H4 (cell line): Measurements from ENCODE around the gene DLGAP4. TPM values are rescaled to one million over a fixed set of nuclear protein-coding genes. Genes with fewer than 3 reads are reported as not detected.
A peak's percentile ranks its signal among the peaks of the same experiment; 100 is the strongest.
"Not testable (repeated sequence)": the region's sequence is repeated elsewhere in the genome, so short reads cannot be mapped to it uniquely, and the experiment has no call there.

Experiments used
- DNase-seq: peaks from one replicate; pipeline ENCODE4 v3.0.0-alpha.2; 2015; ENCODE audit warnings: low spot score
- total RNA-seq: library from RNA; depleted of rRNA; stranded (reverse); fragments of >200 nt; shearing (Covaris generic); gene quantifications from 2 replicates; pipeline ENCODE4 v1.2.3, GENCODE V29; 2014

Gene DLGAP4
- total RNA-seq, 1 experiment from 2014 or later: 10.2 TPM

GRCh38 chr20:36379914-36380313 is 73.8 kb downstream of the DLGAP4 start:
- DNase-seq: not testable (repeated sequence)

GRCh38 chr20:36384022-36384619 is 78.0 kb downstream of the DLGAP4 start:
- peak; percentile 31 for DNase-seq

DNA sequence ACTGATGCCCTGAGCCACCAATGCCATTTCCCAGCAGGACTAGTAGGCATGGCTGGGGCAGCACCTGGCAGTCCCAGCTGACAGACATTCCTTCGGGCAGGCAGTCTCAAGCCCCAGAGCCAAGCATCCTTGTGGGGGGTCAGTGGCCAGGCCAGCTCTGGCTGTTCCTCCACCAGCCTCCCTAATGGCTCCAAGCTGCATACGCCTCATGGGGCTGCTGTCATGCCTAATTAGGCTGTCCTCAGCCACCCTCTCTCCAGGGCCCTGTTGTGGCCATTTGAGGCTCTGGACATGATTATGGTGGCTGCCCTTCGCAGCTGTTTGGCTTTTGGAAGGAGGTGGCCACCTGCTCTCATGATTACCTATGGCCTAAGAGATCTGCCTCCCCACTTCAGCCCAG is 79.4 kb downstream of the DLGAP4 start:
- no peak for DNase-seq

DNA sequence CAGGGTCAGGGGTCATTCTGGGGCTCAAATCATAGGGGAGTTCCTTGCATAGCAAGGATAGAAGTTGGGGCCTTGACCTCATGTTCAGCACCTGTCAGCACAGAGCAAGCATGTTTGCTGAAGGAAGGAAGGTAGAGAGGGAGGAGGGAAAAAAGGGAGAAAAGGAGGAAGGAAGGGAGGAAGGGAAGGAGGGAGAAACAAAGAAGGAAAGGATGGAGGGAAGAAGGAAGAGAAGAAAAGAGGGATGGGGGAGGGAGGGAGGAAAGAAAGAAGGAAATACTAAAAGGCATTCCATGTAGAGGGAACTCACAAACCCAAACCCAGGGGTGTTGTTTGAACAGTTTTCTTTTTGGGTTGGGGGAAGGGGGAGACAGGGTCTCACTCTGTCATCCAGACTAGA is 80.1 kb downstream of the DLGAP4 start:
- no peak for DNase-seq

- no peak for DNase-seq
Measured at GRCh38 chr20:36390269-36390668, 84.1 kb downstream of the DLGAP4 start.

DNA sequence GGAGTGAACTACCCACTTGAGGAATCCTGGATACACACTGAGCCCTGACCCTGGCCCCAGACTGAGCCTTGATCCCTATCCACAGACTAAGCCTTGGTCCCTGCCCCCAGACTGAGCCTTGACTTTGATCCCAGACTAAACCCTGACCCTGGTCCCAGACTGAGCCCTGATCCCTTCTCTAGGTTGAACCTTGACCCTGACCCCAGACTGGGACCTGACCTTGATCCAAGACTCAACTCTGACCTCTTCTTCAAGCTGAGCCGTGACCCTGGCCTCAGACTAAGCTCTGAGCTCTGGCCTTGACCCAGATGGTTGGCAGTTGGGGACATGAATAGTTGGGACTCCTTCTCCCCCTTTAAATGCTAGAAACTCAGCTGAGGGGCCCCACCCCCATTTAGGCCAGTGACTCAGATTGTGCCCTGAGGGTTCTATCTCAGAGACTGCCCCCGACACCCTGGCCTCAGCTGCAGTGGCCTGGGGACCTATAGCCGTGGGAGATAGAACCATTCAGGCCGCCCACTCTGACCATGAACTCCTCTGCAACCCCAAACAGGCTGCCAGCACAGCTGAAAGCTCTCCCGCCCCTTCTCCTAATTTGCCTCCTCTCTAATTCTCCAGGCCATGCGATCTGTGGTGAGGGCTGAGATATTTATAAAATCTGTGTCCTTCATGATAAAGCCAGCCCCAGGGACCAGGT is 84.7 kb downstream of the DLGAP4 start:
- DNase-seq: no peak

GRCh38 chr20:36391456-36391855 is 85.3 kb downstream of the DLGAP4 start:
- DNase-seq: no peak

DNA sequence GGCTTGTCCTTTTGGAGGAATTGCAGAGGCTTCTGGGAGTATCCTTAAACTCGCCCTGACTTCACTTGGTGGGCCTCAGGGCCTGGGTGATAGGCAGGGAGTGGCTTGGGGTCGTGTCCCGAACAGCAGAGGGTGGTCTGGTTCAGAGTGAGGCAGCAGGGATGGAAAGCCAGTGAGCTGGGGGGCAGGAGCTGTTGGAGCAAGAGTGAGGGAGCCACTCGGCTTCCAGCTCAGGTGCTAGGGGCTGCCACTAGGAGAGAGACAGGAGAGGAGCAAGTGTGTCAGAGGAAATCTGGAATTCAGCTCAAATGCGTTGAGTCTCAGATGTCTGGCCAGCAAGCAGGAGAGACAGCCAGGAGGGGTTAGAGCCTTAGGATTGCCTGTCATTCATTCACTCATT is 85.8 kb downstream of the DLGAP4 start:
- DNase-seq: no peak

- DNase-seq: no peak
Measured at GRCh38 chr20:36392989-36393388, 86.8 kb downstream of the DLGAP4 start.

- no peak for DNase-seq
Measured at GRCh38 chr20:36394340-36394965, 88.3 kb downstream of the DLGAP4 start.

DNA sequence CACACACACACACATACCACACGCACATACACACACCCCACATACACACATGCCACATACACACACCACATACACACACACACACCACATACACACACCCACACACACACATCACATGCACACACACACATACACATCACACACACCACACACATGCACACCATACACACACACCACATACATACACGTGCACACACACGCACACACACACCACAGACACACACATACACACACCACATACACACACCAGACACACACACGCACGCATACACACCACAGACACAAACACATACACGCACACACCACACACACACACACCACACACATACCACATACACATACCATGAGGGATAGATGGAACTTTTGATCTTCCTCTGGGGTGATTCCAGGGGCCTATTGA is 90.2 kb downstream of the DLGAP4 start:
- DNase-seq: no peak

DNA sequence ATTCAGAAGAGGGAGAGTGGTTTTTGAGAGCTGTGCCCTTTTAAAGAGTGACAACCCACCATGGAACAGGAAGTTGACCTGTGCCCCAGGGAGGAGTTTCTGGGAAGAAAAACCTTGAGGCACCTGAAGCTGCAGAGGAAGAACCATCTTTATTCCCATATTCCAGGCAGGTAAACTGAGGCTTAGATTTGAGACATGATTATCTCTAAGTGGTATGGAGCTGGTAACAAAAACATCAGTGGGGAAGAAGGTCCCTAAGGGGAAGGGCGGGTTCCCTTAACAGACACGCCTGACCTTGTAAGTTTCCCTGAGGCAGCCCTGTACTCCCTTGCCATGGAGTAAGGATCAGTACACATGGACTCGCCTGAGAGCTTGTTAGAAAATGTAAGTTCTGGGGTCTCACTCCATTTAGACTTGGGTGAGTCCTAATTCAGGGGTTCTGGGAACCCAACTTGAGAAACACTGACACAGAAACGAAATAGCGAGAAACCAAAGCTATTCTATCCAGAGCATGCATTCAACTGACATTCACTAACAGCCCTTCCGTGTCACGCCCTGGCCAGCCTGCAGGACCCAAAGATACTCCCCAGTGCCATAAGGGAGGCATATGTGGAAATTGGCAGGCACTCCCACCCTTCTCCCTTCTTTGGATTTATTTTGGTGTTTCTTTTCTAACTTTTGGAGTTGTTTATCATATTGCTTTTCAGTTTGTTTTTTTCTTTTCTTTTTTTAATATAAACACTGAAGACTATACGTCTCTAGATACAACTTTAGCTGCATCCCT is 90.9 kb downstream of the DLGAP4 start:
- DNase-seq: no peak

GRCh38 chr20:36398515-36398914 is 92.4 kb downstream of the DLGAP4 start:
- DNase-seq: no peak

DNA sequence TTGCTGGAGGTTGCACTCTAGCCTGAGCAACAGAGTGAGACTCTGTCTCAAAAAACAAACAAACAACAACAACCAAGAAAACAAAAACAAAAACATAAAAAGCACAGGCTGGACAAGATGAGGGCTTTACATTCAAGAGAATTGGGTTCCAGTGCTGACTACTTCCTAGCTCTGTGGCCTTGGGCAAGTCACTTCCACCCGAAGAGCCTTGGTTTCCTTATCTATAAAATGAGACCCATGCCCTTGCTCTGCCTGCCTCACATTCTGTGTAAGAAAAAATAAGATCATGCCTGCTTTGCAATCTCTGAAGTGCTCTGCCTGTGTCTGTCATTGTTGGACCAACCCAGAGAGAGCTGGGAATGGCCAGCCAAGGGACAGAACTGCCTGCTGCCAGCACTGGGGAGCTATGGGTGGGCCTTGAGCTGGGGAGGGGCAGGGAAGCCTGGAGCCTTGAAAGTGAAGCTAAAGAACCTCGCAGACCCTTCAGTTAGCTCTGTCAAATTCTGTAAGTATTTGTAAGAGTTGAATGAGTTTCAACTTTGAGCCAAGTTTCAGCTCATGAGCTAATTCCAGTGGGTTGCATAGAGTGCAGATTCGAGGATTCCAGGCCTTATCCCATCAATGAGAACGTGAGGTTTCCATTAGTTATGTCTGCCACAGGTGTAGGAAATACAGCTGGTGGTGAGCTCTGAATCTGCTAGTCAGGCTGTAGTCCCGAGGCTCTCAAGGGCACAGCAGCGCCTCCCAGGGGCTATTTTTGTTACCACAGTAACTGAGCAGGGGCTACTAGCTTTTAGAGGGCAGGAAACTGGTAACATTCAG is 93.2 kb downstream of the DLGAP4 start:
- peak; percentile 70 for DNase-seq

GRCh38 chr20:36399969-36400545 is 93.9 kb downstream of the DLGAP4 start:
- no peak for DNase-seq

- DNase-seq: no peak
Measured at GRCh38 chr20:36400909-36401735, 95.0 kb downstream of the DLGAP4 start.

- DNase-seq: no peak
Measured at GRCh38 chr20:36402708-36403107, 96.6 kb downstream of the DLGAP4 start.

- no peak for DNase-seq
Measured at GRCh38 chr20:36404435-36404978, 98.4 kb downstream of the DLGAP4 start.

DNA sequence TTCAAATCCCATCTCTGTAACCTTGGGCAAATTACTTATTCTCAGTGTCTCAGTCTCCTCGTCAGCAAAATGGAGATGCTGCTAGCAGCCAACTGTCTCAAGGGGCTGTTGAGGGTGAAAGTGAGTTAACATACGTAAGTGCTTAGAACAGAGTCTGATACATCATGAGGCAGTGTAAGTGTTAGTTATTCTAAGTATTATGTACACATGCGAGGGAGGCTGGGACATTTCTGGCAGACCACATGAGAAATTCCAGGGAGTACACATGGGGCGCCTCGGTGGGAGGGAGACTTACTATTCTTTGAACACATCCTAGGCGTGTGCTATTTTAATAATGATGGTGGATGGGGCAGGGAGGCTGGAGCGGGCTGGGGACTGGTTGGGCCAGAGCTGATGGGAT is 99.1 kb downstream of the DLGAP4 start:
- no peak for DNase-seq

- DNase-seq: no peak
Measured at GRCh38 chr20:36407199-36407733, 101.1 kb downstream of the DLGAP4 start.
